Loucy (cell line): ENCODE results near the gene LRR1.

Source experiments
- H2AFZ ChIP-seq: fragments of 200-600 bp; sonication (generic); 2 replicates; pipeline ENCODE4 v1.6.0; 2016; ENCODE audit warnings: antibody characterized with exemption, mild to moderate bottlenecking, low read length, moderate library complexity
- H3F3A ChIP-seq: fragments of 200-600 bp; 2 replicates; pipeline ENCODE4 v1.6.0; 2016; ENCODE audit warnings: antibody characterized with exemption, low read depth, mild to moderate bottlenecking
- H3K27me3 ChIP-seq: fragments of 200-600 bp; sonication (generic); 2 replicates; pipeline ENCODE4 v1.6.1; 2014; ENCODE audit warnings: low read length, mild to moderate bottlenecking; ENCODE audit not compliant: insufficient read depth, poor library complexity, severe bottlenecking
- H3K36me3 ChIP-seq: fragments of 200-600 bp; sonication (generic); 2 replicates; pipeline ENCODE4 v1.6.1; 2016; ENCODE audit warnings: low read length; ENCODE audit not compliant: insufficient read depth
- H3K4me1 ChIP-seq: fragments of 200-600 bp; sonication (generic); 2 replicates; pipeline ENCODE4 v1.5.1; 2014; ENCODE audit warnings: low read length, mild to moderate bottlenecking; ENCODE audit not compliant: insufficient read depth, poor library complexity, severe bottlenecking
- H3K4me2 ChIP-seq: fragments of 200-600 bp; sonication (generic); 2 replicates; pipeline ENCODE4 v1.6.0; 2014; ENCODE audit warnings: antibody characterized with exemption, low read length, low read depth, mild to moderate bottlenecking; ENCODE audit not compliant: poor library complexity, severe bottlenecking
- H3K4me3 ChIP-seq: fragments of 200-600 bp; sonication (generic); 2 replicates; pipeline ENCODE4 v1.5.1; 2014; ENCODE audit warnings: low read length, mild to moderate bottlenecking, mixed read lengths; ENCODE audit not compliant: poor library complexity, severe bottlenecking
- H3K79me2 ChIP-seq: fragments of 200-600 bp; sonication (generic); 2 replicates; pipeline ENCODE4 v1.6.1; 2014; ENCODE audit warnings: low read length; ENCODE audit not compliant: insufficient read depth
- H3K9ac ChIP-seq: fragments of 200-600 bp; sonication (generic); 2 replicates; pipeline ENCODE4 v1.6.0; 2014; ENCODE audit warnings: mild to moderate bottlenecking, low read depth, low read length, moderate library complexity; ENCODE audit not compliant: poor library complexity, severe bottlenecking
- H3K9me2 ChIP-seq: fragments of 200-600 bp; sonication (generic); replicated peaks from 2 replicates; pipeline ENCODE4 v1.6.1; 2016; ENCODE audit warnings: low read depth, low read length, mixed read lengths
- H3K9me3 ChIP-seq: fragments of 200-600 bp; sonication (generic); 2 replicates; pipeline ENCODE4 v1.6.1; 2014; ENCODE audit warnings: mild to moderate bottlenecking, antibody characterized with exemption, low read length, low read depth; ENCODE audit not compliant: insufficient read depth
- H4K20me1 ChIP-seq: fragments of 200-600 bp; sonication (generic); 2 replicates; pipeline ENCODE4 v1.6.0; 2014; ENCODE audit warnings: antibody characterized with exemption, low read length, mild to moderate bottlenecking; ENCODE audit not compliant: insufficient read depth, poor library complexity, severe bottlenecking
- EZH2phosphoT487 ChIP-seq: fragments of 200-600 bp; IDR thresholded peaks from 2 replicates; pipeline ENCODE4 v1.6.1; 2018; ENCODE audit warnings: antibody characterized with exemption, mild to moderate bottlenecking, moderate library complexity, borderline replicate concordance
- TF ChIP-seq, protein P1 (sequence below): fragments of 200-600 bp; sonication (generic); conservative IDR thresholded peaks from 2 replicates; pipeline ENCODE4 v1.5.1; 2014; ENCODE audit warnings: mild to moderate bottlenecking, antibody characterized with exemption, low read length

Gene LRR1

DNA sequence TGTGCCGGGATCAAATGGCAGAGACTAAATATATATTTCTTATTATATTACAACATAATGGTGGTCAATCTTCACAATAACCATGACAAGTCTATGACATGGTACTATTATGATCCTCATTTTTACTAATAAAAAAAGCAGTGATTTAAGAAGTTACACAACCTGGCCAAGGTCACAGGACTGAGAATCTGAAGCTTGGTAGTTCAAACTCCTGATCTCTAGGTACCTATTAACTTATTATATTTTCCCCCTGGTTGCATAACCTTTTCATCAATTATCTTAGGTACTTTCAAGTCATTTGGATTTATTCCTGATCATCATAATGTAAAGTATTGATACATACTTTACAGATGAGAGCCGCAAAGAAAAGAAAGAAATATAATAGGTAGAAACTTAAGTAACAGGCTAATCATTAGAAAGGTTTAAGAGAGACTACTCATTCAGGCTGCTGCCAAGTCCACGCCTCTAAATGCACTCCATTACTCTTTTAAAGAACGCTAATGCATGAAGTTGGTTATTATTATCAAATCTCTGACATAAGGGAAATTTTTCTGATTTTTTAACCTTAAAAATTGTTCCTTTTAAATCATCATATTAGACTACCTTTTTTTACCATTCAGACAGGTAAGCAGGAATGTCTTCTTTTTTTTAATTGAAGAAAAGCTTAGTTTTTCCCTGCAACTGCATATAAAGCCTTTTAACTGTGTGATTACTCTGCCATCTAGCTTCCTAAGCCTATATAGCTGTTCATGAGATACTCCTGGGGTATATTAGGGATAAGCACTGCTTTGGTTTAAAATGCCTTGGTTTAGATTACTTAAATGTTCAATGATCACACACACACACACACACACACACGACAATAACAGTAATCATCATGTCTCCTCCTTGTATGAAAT is 48.2 kb upstream of the LRR1 start:
- no peak overlapping the region for H3K9ac ChIP-seq
- H3F3A ChIP-seq, result no peaks in the 10 kb centered on the region
- H3K79me2 ChIP-seq, result no peaks in the 10 kb centered on the region
- TF ChIP-seq, protein P1, sequence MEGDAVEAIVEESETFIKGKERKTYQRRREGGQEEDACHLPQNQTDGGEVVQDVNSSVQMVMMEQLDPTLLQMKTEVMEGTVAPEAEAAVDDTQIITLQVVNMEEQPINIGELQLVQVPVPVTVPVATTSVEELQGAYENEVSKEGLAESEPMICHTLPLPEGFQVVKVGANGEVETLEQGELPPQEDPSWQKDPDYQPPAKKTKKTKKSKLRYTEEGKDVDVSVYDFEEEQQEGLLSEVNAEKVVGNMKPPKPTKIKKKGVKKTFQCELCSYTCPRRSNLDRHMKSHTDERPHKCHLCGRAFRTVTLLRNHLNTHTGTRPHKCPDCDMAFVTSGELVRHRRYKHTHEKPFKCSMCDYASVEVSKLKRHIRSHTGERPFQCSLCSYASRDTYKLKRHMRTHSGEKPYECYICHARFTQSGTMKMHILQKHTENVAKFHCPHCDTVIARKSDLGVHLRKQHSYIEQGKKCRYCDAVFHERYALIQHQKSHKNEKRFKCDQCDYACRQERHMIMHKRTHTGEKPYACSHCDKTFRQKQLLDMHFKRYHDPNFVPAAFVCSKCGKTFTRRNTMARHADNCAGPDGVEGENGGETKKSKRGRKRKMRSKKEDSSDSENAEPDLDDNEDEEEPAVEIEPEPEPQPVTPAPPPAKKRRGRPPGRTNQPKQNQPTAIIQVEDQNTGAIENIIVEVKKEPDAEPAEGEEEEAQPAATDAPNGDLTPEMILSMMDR, result peak; percentile 69
- no peak for TF ChIP-seq EZH2phosphoT487
- H3K27me3 ChIP-seq, result no peaks in the 10 kb centered on the region
- H4K20me1 ChIP-seq, result no peaks in the 10 kb centered on the region
- no peaks in the 10 kb centered on the region for H3K9me2 ChIP-seq
- no peaks in the 10 kb centered on the region for H3K36me3 ChIP-seq
- no peak overlapping the region for H3K4me3 ChIP-seq
- H2AFZ ChIP-seq, result no peak overlapping the region
- no peak overlapping the region for H3K4me2 ChIP-seq
- H3K4me1 ChIP-seq, result no peaks in the 10 kb centered on the region
- no peaks in the 10 kb centered on the region for H3K9me3 ChIP-seq

DNA sequence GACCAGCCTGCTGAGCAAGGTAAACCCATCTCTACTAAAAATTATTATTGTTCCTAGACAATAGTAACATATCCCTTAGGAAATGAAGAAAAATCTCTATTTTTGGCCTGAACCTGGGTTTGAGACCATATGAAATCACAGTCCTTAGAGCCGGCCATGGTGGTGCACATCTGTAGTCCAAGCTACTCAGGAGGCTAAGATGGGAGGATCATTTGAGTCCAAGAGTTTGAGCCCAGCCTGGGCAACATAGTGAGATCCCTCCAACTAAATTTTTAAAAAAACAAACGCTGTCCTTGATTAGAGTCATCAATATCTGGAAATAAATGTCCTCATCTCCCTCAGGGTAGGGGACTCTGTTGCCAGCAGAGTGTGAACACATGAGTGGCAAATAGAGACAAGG is 47.2 kb upstream of the LRR1 start:
- no peak overlapping the region for H2AFZ ChIP-seq
- H3K9me2 ChIP-seq, result no peaks in the 10 kb centered on the region
- no peaks in the 10 kb centered on the region for H3K4me1 ChIP-seq
- no peaks in the 10 kb centered on the region for H3K27me3 ChIP-seq
- H3F3A ChIP-seq, result no peaks in the 10 kb centered on the region
- no peaks in the 10 kb centered on the region for H3K9me3 ChIP-seq
- H4K20me1 ChIP-seq, result no peaks in the 10 kb centered on the region
- H3K79me2 ChIP-seq, result no peaks in the 10 kb centered on the region
- H3K36me3 ChIP-seq, result no peaks in the 10 kb centered on the region
- H3K4me3 ChIP-seq, result no peak overlapping the region
- TF ChIP-seq, protein P1, result no peak
- no peak overlapping the region for H3K4me2 ChIP-seq
- H3K9ac ChIP-seq, result no peak overlapping the region

DNA sequence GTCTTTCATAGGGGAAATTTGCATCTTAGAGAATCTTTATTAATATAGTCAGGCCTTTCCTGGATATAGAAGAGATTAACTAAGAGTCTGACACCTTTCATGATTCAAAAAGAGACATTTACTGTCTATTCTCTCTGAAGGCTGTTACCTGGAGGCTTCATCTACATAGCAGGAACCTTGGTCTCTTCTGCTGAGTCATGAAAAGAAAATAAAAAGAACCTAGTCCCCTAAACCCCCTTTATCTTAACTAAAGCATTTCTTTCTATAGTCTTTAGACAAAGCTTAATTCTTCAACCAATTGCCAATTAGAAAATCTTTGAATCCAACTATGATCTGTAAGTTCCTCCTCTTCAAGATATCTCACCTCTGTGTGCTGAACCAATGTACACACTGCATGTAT is 45.6 kb upstream of the LRR1 start:
- H4K20me1 ChIP-seq, result no peaks in the 10 kb centered on the region
- no peaks in the 10 kb centered on the region for H3K9me3 ChIP-seq

More for the DNA sequence above, 45.6 kb upstream of the LRR1 start:
- H3K79me2 ChIP-seq, result no peaks in the 10 kb centered on the region
- H3F3A ChIP-seq, result no peaks in the 10 kb centered on the region
- TF ChIP-seq, protein P1, result no peak
- TF ChIP-seq EZH2phosphoT487, result no peak
- H3K36me3 ChIP-seq, result no peaks in the 10 kb centered on the region
- H3K4me3 ChIP-seq, result no peak overlapping the region
- H3K4me1 ChIP-seq, result no peaks in the 10 kb centered on the region
- no peak overlapping the region for H3K4me2 ChIP-seq
- no peaks in the 10 kb centered on the region for H3K9me2 ChIP-seq
- no peak overlapping the region for H2AFZ ChIP-seq
- H3K9ac ChIP-seq, result no peak overlapping the region
- no peaks in the 10 kb centered on the region for H3K27me3 ChIP-seq
